ENCODE measurements around the gene WAPL.

GRCh38 chr10:86438091-86438749 is 83.4 kb downstream of the WAPL start:
- no peak for TF ChIP-seq CTCF (conservative IDR thresholded peaks at IDR 0.05; ENCODE audit: low read depth, low read length)
- no peak for TF ChIP-seq EZH2 (IDR thresholded peaks at IDR 0.05; ENCODE audit: borderline replicate concordance, low read depth, low read length, poor library complexity, severe bottlenecking)
